ENCODE measurements around the gene SDF4.

The SDF4 gene

DNA sequence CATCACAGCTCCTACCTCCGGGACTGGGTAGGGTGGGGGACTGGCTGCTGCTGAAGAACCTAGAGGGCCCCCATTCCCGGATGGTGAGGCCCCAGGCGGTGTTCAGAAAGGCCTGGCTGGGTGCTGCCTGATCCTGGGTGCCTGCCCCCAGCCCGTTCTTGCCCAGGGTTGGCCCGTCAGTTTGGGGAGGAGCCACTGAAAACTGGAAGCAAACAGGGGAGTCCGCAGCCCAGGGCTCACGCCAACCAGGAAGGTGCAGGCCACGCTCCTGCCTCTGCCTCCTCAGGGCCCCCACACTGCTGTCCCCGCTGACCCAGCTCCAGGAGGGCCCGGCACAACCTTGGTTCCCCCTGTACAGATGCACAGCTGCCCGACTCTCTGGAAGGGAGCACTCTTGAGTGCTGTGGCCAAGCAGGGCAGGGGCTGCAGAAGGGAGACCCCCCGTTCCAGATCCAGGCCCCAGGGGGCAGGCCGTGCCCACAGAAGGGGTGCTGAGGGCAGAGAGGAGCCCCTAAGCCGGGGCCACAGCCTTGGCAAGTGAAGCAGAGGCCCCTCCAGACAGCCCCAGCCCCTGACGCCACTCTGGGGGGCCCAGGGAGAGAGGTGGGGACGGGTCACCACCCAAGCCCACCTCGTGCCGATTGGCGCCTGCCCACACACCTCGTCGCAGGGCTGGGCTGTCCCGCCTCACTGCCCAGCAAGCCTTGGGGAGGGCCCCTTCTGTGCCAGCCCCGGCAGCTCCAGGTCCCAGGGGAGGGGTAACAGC, 9.2 kb upstream of the SDF4 start:
- DNase-seq, result no peak

DNA sequence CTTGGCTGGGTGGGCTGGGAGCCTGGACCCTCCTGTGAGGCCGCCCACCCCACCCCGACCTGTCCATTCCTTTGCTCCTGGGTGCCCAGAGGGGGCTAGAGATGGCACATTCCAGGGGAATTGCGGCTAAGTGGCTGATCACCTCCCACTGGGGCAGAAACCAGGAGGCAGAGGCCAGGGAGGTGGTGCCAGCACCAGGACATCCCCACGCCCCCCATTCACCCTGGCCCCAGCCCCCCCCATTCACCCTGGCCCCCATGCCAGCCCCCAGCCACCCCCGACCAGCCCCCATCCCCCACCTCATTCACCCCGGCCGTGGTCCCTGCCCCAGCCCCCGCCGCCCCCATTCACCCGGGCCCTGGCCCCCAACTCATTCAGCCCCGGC, 8.5 kb upstream of the SDF4 start:
- no peak for DNase-seq

DNA sequence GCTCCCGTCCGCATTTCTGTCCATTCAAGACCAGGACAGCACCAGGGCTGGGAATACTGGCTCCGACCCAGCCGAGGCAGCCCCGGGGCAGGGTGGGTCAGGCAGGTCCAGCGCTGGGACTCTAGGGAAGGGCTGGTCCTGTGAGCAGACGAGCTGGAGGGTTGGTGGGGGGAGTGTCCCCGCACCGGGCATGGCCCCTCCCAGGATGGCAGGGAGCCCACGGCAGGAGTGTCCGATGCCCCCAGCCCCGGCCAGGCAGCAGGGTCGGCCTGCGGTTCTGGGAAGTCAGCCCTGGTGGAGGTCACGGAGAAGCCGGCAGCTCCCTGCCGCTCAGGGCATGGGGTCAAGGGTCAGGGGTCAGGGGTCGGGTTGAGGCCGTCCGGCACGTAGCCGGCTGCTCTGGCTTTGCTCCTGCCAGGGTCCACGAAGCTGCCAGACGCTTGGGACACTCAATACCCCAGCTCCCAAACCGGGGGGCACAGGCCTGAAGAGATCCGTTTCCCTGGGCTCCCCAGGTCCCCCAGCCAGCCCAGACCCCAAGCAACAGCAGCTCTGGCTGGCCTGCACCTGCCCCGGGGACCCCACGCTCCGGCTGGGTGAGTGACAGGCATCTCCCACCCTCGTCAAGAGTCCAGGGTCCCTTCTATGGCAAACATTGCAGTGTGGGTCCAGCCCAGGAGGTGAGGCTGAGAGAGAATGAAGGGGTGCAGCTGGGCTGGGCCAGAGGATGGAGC, 8.0 kb upstream of the SDF4 start:
- no peak for DNase-seq

DNA sequence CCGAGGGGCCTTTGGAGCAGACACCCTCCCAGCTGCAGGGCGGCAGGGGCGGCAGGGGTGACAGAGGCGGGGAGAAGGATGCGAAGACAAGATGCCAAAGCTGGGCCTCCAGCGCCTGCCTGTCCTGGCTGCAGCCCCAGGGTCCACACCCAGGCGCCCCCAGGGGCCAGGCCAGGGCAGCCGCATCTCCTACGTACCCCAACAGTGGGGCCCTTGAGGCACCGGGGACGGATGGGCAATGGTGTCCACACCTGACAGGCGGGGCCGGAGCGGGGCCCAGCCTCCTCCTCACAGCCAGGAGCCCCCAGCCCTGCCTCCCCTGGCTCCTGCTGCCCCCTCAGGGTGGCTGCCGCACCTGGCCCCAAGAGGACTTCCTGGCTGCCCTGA, 7.4 kb upstream of the SDF4 start:
- DNase-seq, result no peak

DNA sequence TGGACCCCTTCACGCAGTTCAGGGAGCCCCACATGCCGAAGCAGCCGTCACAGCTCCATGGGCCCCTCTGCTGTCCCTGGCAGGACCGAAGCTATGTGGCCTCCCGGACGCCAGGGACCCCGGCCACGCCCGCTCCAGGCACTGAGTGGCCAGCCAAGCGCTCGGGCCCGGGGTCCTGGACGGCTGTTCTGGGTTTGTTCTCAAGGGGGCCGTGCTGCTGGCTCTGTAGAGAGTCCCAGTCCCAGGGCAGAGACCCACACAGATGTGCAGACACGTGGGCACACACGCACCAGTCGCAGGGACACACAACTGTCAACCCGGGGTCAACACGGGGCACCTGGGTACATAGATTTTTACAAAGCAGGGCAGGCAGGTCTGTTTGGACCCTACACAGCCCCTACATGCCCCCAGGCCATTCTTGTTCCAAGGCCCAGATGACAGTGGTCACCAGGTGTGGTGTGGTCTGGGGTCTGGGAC, 6.9 kb upstream of the SDF4 start:
- no peak for DNase-seq

DNA sequence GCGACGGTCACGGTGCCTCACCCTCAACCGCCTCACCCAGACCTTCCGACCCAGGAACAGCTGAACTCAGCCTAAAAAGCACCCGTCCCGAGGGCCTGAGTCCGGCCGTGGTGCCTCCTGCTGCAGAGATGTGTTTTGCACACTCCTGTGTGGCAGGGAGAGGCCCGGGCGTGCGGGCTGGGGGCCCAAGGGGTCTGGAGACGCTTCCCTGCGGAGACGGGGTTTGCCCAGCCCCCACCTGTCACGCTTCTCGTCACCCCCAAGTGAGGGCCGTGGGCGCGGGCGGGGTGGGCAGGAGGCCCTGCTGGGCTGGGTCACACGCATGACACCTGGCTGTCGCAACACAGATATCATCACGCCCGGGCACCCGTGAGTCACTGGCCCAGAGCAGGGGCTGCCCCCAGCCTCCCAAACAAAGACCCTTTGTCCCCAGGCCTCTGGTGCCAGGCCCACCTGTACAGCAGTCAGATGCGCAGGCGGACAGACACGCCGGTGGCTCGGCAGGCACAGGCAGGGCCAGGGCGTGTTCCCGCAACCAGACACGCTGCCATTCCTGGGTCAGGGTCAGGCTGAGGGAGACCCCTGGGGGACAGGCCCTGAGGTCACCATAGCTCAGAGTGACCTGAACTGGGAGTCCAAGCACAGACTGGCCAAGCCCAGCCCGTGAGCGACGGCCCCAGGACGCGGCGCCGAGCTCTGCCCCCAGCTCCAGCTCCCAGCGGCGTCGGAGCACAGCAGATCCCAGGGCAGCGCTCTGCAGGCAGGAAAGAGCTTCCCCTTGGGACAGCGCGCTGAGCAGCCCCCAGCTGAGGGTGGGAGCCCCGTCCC, 6.3 kb upstream of the SDF4 start:
- no peak for DNase-seq

DNA sequence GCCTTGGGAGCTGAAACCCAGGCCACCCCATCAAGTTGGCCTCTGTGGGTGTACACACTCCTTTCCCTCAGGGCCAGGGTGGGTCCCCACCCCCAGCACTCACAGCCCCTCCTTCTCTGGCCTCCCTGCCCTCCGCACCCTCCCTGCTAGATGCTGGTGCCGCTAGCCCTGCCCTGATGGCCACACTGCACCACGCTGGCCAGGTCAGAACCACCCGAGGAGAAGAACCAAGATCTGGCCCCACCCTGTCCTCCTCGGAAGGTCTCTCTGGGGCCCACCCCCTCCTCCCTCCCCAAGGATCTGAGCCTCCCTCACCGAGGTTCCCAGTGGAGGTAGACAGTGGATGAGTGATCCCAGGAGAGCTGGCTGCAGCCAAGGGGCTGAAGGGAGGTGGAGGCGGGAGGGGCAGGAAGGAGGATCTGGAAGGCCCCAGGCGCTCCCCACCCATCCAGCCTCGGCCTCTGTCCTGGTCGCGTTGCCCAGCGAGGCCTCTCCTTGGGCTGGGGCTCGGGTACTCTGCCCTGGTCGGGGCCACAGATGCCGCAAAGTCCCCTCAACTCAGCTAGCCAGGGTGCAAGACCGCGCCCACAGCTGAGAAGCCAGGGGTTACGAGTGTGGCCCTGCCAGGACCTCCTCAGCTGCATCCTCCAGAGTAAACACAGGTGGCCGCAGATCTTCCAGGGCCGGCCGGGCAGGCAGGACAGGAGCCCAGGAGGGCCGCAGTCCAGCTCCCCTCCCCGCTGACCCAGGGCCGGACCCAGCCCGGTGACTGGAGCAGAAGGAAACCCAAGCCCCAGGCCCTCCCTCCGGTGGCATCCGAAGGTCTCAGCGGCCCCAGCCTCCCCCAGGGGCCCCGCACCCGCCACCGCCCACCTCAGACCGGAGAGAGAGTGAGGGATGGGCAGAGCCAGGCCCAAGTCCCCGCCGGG, 5.4 kb upstream of the SDF4 start:
- no peak for DNase-seq

DNA sequence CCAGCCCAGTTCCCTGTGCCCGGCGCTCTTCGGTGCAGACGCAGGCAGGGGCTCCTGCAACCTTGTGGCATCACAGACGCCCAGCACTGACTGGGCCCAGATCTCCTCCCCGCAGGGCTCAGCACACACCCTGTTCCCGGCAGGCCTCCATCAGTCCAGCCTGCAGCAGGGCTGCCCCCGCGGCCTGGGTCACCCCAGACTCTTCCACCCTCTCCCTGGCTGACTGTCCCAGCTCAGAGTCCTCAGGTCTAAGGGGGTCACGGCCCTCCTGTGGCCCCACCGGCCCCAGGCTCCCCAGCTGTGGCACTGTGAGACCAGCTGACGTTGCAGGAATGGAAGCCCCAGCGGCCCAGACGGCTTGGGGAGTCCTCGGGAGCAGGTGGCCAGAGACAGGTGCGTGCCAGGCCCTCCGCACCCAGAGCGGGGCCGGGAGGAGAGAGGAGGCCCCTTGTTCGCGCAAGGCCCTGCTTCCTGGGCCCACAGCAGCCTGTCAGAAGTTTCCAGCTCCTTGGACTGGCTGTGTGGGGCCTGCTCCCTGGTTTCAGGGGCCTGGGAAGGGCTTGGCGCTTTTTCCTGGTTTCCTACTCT, 4.5 kb upstream of the SDF4 start:
- no peak for DNase-seq

DNA sequence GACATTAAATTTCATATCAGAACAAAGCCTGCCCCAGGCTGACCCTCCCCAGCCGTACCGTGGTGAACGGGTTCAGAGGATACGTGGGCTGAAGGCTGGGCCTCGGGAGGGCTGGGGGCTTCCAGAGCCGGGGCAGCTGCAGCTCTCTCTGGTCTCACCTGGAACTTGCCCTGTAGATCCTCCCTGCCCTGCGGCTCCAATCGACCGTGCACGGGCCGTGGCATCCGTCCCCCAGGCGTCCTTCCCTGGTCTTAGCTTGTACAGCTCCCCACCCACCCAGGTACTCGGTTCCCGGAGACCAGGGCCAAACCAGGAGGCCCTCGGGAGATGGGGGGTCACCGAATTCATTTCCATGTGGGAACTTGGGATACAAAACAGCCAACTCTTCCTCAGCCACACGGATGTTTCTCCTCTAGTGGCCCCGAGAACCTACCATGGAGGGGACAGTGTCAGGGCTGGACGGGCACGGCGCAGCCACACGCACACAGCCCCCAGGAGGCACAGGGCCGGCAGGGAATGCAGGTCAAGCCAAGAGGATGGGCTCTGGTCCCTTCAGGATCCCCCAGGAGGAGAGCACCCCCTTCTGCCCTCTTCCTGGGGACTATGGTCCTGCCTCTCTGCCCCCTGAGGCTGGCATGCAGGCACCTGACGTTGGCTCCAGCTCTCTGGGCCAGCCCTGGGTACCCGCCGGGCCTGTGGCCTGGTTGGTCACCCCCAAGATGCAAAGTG, 3.4 kb upstream of the SDF4 start:
- no peak for DNase-seq

DNA sequence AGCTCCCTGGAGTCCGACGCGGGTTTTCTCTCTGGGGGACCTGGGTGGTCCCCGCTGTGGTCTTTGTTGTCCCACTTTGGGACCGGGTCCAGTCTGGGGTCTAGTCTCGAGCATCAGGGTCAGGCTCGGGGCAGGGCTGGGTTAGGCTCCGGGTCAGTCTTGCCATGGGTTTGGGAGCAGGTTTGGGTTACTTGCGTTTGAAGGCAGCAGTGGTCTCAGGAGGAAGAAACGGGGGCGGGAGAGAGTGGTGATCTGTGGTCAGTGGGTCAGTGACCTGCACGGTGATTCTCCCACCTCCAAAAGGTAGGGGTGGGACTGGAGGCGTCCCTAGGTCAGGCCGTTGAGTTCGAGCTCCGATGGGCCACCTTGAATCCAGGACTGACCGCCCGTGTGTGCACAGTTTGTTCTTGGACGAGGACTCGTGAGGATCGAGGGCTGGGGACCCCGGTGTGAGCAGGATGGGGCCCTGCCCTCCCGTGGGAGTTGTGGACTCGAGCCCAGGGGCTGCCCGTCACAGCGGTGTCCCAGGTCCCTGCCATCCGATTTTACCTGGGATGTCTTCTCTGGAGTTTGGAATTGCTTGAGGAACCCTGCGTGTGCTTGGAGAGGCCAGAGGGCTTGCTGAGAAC, 2.5 kb upstream of the SDF4 start:
- no peak for DNase-seq

DNA sequence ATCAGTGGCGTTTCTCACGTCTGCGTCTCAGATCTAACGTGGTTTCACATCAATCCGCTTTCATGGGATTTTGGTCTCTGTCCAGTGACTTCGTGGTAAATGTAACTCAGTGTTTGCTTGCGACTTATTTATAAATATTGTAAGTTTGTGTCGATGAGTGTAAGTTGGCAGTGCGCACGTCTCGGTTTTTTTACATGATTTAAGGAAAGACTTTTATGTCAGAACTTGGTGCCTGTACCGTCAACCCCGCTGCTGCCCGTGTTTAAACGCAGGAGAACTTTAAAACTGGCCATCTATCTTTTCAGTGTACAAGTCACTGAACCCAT, 1.7 kb upstream of the SDF4 start:
- DNase-seq, result no peak

DNA sequence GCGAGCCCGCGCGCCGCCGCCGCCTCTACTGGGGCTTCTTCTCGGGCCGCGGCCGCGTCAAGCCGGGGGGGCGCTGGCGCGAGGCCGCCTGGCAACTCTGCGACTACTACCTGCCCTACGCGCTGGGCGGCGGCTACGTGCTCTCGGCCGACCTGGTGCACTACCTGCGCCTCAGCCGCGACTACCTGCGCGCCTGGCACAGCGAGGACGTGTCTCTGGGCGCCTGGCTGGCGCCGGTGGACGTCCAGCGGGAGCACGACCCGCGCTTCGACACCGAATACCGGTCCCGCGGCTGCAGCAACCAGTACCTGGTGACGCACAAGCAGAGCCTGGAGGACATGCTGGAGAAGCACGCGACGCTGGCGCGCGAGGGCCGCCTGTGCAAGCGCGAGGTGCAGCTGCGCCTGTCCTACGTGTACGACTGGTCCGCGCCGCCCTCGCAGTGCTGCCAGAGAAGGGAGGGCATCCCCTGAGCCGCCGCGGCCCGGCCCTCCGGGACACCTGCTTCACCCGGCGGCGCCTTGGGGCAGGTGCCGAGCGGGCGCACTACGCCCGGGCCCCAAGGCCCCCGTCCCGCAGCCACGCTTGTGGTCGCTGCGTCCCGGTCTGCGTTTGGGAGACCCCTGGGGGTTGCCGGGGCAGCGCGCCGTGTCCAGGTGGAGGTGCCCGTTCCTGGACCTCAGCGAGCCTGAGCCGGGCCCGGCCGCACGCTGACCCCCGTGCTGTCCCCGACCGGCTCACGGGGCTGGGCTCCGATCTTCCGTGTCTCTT, 1.2 kb upstream of the SDF4 start:
- no peak for DNase-seq

DNA sequence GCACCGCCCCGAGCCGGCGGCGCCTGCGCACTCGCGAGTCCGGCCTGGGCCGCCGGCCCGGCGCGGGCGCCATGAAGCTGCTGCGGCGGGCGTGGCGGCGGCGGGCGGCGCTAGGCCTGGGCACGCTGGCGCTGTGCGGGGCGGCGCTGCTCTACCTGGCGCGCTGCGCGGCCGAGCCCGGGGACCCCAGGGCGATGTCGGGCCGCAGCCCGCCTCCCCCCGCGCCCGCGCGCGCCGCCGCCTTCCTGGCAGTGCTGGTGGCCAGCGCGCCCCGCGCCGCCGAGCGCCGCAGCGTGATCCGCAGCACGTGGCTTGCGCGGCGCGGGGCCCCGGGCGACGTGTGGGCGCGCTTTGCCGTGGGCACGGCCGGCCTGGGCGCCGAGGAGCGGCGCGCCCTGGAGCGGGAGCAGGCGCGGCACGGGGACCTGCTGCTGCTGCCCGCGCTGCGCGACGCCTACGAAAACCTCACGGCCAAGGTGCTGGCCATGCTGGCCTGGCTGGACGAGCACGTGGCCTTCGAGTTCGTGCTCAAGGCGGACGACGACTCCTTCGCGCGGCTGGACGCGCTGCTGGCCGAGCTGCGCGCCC, 501 bp upstream of the SDF4 start, which contains the start of gene B3GALT6:
Gene B3GALT6 (plus strand): TSS at position 30 of the 588 bp plus-strand sequence. CDS start 42 bp downstream, at position 72.
- no peak for DNase-seq

DNA sequence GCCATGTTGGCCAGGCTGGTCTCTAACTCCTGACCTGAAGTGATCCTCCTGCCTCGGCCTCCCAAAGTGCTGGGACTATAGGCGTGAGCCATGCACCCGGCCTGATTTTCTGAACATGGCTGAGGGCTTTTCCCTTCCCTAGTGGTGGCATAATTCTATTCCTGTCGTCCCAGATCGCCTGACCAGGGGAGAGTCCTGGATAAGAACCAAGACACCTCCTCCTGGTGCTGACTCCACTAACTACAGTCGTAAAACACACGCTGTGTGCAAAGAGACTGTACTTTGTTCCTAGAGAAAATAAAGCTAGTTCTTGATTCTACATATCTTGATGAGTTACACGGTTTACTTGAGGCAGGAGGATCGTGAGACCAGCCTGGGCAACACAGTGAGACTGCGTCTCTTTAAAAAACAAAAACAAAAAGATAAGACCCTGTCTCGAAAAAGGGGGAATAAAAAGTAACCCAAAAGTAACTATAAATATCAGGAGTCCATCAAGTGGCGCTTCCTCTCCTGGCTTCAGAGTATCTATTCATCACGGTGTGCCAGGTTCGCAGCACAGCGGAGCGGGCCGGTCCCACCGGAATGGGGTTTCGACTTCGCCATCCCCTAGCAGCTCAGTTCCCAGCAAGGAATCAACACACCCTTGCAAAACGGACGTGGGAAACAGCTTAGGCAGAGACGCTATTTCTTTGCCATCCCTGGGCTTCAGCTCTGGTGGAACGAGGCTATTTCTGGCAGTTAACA, 973 bp downstream of the SDF4 start:
- no peak for DNase-seq

DNA sequence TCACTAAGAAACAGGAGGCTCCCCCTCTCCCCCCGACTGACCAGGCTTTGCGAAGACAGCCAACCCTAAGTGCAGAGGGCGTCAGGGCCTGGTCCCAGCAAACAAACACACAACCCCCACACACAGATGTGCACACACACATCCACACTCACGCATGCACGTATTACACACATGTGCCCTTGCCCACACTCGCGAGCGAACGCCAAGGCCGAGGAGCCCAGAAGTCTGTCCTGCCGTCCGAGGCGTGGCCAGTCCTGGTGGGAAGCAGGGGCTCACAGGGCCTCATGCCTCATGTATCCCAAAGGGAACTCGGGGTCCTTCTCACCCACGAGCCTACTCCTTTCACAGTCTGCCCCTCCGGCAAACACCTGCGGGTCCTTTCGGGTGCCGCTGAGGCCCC, 2.0 kb downstream of the SDF4 start:
- no peak for DNase-seq

DNA sequence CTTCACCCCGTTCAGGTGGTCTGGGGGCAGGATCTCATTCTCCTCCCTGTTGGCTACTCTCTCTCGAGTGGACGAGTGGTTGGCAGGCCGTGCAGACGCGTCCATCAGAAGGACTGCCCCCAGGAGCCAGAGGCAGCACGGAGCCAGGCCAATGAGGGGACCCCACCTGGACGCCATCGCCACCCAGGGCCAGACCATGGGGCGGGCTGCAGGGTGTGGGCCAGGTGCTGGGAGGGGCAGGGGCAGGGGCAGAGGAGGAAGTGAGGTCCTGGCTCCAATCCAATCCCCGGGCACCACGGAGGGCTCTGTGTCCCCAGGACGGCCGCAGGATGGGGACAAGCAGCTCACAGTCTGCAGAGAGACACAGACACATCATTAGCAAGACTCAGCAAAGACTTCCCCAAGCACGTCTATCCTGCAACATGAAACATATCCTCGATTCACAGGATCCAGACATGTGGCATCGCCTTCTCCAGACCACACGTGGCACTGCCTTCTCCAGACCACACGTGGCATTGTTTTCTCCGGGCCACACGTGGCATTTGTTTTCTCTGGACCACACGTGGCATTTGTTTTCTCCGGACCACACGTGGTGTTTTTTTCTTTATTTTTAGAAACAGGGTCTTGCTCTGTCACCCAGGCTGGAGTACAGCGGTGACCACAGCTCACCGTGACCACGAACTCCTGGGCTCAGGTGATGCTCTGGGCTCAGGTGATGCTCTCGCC, 3.0 kb downstream of the SDF4 start:
- DNase-seq, result no peak

DNA sequence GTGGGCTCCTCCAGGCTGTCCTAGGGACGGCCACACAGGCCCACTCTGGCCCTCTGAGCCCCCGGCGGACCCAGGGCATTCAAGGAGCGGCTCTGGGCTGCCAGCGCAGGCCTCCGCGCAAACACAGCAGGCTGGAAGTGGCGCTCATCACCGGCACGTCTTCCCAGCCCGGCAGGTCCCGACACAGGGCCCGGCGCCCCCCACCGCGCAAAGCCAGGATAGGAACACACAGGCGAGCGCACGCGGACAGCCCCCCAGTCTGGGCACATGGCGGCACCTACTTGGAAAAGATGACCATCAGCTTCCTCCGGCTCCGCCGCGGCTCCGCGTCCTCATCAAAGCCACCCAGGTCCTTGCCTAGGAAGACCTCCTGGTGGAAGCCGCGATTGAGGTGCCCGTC, 3.6 kb downstream of the SDF4 start:
- DNase-seq, result no peak

DNA sequence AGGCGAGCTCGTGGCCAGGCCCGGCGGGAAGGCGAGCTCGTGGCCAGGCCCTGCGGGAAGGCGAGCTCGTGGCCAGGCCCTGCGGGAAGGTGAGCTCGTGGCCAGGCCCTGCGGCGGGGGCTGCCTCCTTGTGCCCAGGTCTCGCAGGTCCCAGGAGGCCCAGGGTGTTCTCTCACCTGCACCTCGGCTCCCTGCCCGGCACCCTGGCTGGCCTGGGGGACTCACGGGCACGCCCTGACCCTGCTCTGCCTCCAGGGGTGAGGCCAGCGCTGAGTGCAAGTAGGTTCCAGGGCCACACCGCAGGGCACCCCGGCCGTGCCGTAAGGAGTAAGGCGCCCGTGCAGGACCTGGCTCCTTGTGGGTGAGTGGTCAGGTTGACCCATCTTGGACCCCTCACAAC, 4.4 kb downstream of the SDF4 start:
- no peak for DNase-seq
